OCI-LY7 (cell line): Measurements from ENCODE around the gene OR13J1. TPM values are rescaled to one million over a fixed set of nuclear protein-coding genes. Genes with fewer than 3 reads are reported as not detected.

Source experiments
- BruUV-seq: library from RNA; stranded (reverse); fragments of 400-500 nt; replicated peaks from 2 replicates; lab custom pipeline; 2021; lab: Mats Ljungman, UMichigan
- CTCF ChIA-PET: fragments of 300-600 bp; sonication (Branson Sonifier 250); formaldehyde crosslinking; loops from one replicate; lab custom pipeline; 2022; ENCODE audit warnings: antibody characterized with exemption; ENCODE audit not compliant: unreplicated experiment; lab: Charles Lee
- POLR2A ChIA-PET: fragments of 300-600 bp; sonication (Branson Sonifier 250); formaldehyde crosslinking; loops from one replicate; lab custom pipeline; 2022; ENCODE audit warnings: antibody characterized with exemption; lab: Charles Lee
- DNase-seq: peaks from one replicate; pipeline ENCODE4 v3.0.0-alpha.2; 2015; ENCODE audit warnings: low spot score
- H2AFZ ChIP-seq: fragments of 200-600 bp; sonication (generic), shearing (Covaris generic); 2 replicates; pipeline ENCODE4 v1.6.1; 2014; ENCODE audit warnings: mild to moderate bottlenecking, antibody characterized with exemption, low read length, moderate library complexity
- H3K27ac ChIP-seq: fragments of 200-600 bp; sonication (generic); 2 replicates; pipeline ENCODE4 v1.5.1; 2014; ENCODE audit warnings: mixed run types, low read depth, mild to moderate bottlenecking, moderate library complexity, low read length, inconsistent platforms; ENCODE audit not compliant: poor library complexity, severe bottlenecking
- H3K36me3 ChIP-seq: fragments of 200-600 bp; sonication (generic); 2 replicates; pipeline ENCODE4 v1.6.1; 2014; ENCODE audit warnings: mild to moderate bottlenecking, antibody characterized with exemption, low read length, moderate library complexity, mixed read lengths; ENCODE audit not compliant: insufficient read depth
- H3K4me1 ChIP-seq: fragments of 200-600 bp; sonication (generic); 2 replicates; pipeline ENCODE4 v1.5.1; 2014; ENCODE audit warnings: mild to moderate bottlenecking, low read length; ENCODE audit not compliant: insufficient read depth, poor library complexity, severe bottlenecking
- H3K4me2 ChIP-seq: fragments of 200-600 bp; sonication (generic); 2 replicates; pipeline ENCODE4 v1.6.1; 2014; ENCODE audit warnings: mild to moderate bottlenecking, low read length
- H3K4me3 ChIP-seq: fragments of 200-600 bp; sonication (generic); 2 replicates; pipeline ENCODE4 v1.5.1; 2014; ENCODE audit warnings: mild to moderate bottlenecking, low read depth, low read length; ENCODE audit not compliant: poor library complexity, severe bottlenecking
- H3K79me2 ChIP-seq: fragments of 200-600 bp; sonication (generic); 2 replicates; pipeline ENCODE4 v1.6.1; 2016; ENCODE audit warnings: low read depth, mild to moderate bottlenecking, low read length, moderate library complexity, mixed read lengths; ENCODE audit not compliant: insufficient read depth
- H3K9me2 ChIP-seq: fragments of 200-600 bp; sonication (generic); 2 replicates; pipeline ENCODE4 v1.6.1; 2016; ENCODE audit warnings: mild to moderate bottlenecking, low read length, mixed read lengths; ENCODE audit not compliant: insufficient read depth
- H3K9me3 ChIP-seq: fragments of 200-600 bp; sonication (generic); 2 replicates; pipeline ENCODE4 v1.6.1; 2014; ENCODE audit warnings: mild to moderate bottlenecking, mixed run types, low read length, mixed read lengths
- H4K20me1 ChIP-seq: fragments of 200-600 bp; sonication (generic); 2 replicates; pipeline ENCODE4 v1.6.1; 2014; ENCODE audit warnings: mild to moderate bottlenecking, antibody characterized with exemption, low read length, moderate library complexity, mixed read lengths; ENCODE audit not compliant: insufficient read depth
- EZH2phosphoT487 ChIP-seq: fragments of 200-600 bp; sonication (generic); IDR thresholded peaks from 2 replicates; pipeline ENCODE4 v1.6.1; 2018; ENCODE audit warnings: low read depth, borderline replicate concordance, mild to moderate bottlenecking, mixed run types, antibody characterized with exemption, low read length, moderate library complexity, mixed read lengths
- intact Hi-C: fragments of 100-400 bp; cut with micrococcal nuclease; formaldehyde crosslinking; loops from one replicate; pipeline ENCODE4 v1.10.0; 2022; ENCODE audit not compliant: unreplicated experiment
- total RNA-seq, 2 experiments: library from RNA; depleted of rRNA in 1 of 2; stranded (reverse); fragments of >200 nt in 1 of 2; shearing (Covaris generic) in 1 of 2; gene quantifications; 2 replicates each; pipeline ENCODE4 v1.2.3, GENCODE V29; 2014 to 2022
- TF ChIP-seq, protein P1 (sequence below): fragments of 200-600 bp; sonication (generic); conservative IDR thresholded peaks from 2 replicates; pipeline ENCODE4 v1.5.1; 2014; ENCODE audit warnings: mild to moderate bottlenecking, antibody characterized with exemption, low read length, moderate library complexity, mixed read lengths

The OR13J1 gene
- total RNA-seq, 2 experiments from 2014 or later, result not detected

DNA sequence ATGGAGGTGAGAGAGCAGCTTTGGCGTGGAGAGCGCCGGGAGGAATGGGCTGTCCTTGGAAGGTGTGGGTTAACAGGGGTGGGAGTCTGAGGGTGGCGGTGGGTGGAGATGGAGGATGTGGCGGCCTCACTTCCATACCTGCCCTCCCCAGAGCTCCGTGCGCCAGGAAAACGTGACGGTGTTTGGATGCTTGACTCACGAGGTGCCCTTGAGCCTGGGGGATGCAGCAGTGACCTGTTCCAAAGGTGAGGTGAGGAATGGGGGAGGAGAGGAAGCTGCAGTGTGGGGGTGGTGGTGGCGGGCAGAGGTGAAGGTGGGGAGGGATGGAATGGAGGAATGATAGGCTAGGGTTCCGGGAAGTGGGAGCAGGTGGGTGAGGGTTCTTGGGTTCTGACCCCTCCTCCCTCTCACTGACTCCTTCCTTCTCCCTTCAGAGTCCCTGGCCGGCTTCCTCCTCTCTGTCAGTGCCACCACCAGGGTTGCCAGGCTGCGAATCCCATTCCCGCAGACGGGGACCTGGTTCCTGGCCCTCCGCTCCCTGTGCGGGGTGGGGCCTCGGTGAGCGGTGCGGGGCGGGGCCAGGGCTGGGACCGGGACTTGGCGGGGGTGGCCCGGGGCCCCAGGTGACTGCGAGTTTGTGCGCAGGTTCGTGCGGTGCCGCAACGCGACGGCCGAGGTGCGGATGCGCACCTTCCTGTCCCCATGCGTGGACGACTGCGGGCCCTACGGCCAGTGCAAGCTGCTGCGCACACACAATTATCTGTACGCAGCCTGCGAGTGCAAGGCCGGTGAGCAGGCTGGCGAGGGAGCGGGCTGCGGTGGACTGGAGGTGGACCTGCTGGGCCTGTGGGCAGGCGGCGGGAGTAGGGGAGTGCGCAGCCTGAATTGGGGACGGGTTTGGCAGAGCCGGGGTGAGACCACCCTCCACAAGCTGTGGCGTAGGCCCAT is 24.1 kb downstream of the OR13J1 start:
- ChIA-PET CTCF (interaction anchor here (0.6 kb wide), 1 partner anchor 50 kb away, joined by 6 read pairs; no protein-coding TSS in a partner anchor), POLR2A (interaction anchor here (0.6 to 1.5 kb wide), 4 partner anchors 10 to 226 kb away, joined by 3 to 4 read pairs (median 4); no protein-coding TSS in a partner anchor)
- Histone ChIP-seq H2AFZ (no peak overlapping the region), H4K20me1 (no peaks in the 10 kb centered on the region), H3K36me3 (no peaks in the 10 kb centered on the region), H3K4me2 (peak overlapping the region; percentile 50; the same call in 1 of the 2 replicates), H3K27ac (no peak overlapping the region), H3K79me2 (no peaks in the 10 kb centered on the region), H3K4me1 (peaks cover 39% of the 10 kb centered on the region), H3K9me2 (no peaks in the 10 kb centered on the region), H3K4me3 (no peak overlapping the region), H3K9me3 (no peaks in the 10 kb centered on the region)
- intact Hi-C loops, result no loop called here
- TF ChIP-seq, protein P1, sequence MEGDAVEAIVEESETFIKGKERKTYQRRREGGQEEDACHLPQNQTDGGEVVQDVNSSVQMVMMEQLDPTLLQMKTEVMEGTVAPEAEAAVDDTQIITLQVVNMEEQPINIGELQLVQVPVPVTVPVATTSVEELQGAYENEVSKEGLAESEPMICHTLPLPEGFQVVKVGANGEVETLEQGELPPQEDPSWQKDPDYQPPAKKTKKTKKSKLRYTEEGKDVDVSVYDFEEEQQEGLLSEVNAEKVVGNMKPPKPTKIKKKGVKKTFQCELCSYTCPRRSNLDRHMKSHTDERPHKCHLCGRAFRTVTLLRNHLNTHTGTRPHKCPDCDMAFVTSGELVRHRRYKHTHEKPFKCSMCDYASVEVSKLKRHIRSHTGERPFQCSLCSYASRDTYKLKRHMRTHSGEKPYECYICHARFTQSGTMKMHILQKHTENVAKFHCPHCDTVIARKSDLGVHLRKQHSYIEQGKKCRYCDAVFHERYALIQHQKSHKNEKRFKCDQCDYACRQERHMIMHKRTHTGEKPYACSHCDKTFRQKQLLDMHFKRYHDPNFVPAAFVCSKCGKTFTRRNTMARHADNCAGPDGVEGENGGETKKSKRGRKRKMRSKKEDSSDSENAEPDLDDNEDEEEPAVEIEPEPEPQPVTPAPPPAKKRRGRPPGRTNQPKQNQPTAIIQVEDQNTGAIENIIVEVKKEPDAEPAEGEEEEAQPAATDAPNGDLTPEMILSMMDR, result no peak
- no peak for TF ChIP-seq EZH2phosphoT487
- no peak for DNase-seq
- BruUV-seq, result no TSS peak

DNA sequence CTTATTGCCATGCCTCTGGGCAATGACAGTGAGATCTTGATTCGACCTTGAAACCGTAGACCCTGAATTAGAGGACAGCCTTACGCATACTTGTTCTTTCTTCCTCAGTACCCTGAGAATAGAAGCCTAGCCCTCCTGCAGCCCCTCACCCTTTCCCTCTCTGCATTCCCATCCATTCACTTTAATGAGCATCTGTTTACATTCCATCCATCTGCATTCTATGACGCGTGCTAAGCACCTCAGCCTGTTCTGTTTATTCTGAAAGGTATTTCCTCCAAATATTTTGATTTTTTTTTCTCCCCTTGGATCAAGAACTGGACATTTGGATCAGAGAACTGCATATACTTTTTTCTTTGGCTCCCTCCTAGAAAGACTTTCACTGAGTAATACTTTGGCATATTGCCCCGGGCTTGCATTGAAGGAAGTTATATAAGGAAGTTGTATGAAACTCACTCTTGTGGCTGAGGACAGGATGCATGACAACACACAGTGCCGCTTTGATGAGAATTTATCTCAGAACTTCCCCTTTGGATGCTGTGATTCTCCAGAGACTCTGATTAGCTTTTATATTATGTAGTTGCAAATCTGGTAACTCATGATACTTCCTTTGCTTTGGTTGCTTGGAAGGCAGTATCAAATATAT is 25.5 kb downstream of the OR13J1 start:
- H2AFZ ChIP-seq, result no peak overlapping the region
- POLR2A ChIA-PET, result interaction anchor here (1.3 to 1.5 kb wide), 3 partner anchors 9 to 53 kb away, joined by 3 to 4 read pairs (median 3); no protein-coding TSS in a partner anchor
- H3K27ac ChIP-seq, result peak overlapping the region; percentile 13
- intact Hi-C loops, result no loop called here
- H3K9me3 ChIP-seq, result no peaks in the 10 kb centered on the region
- H3K79me2 ChIP-seq, result no peaks in the 10 kb centered on the region
- no peaks in the 10 kb centered on the region for H3K9me2 ChIP-seq
- H3K4me3 ChIP-seq, result no peak overlapping the region
- CTCF ChIA-PET, result no interaction called here
- no peaks in the 10 kb centered on the region for H4K20me1 ChIP-seq
- BruUV-seq, result no TSS peak
- peaks cover 39% of the 10 kb centered on the region for H3K4me1 ChIP-seq
- DNase-seq, result peak; percentile 76
- H3K4me2 ChIP-seq, result peak overlapping the region; percentile 50
- TF ChIP-seq EZH2phosphoT487, result no peak
- TF ChIP-seq, protein P1, result no peak
- no peaks in the 10 kb centered on the region for H3K36me3 ChIP-seq
